Body of pancreas (tissue), 4 donors: ENCODE measurements around the gene IFT57.

Source experiments
- POLR2A ChIP-seq, 3 donors: fragments of 450-650 bp; IDR thresholded peaks; one replicate each; pipeline ENCODE4 v1.6.1; 2016; ENCODE audit warnings: antibody characterized with exemption in 3 of 3, mild to moderate bottlenecking in 2 of 3
- TF ChIP-seq, protein P1 (sequence below), 7 experiments: fragments of 450-650 bp in 4 of 7; fragments of 200-600 bp in 3 of 7; sonication (generic) in 3 of 7; IDR thresholded peaks; one replicate each; pipeline ENCODE4 v1.5.1; 2016 to 2019; ENCODE audit warnings: antibody characterized with exemption in 7 of 7

DNA sequence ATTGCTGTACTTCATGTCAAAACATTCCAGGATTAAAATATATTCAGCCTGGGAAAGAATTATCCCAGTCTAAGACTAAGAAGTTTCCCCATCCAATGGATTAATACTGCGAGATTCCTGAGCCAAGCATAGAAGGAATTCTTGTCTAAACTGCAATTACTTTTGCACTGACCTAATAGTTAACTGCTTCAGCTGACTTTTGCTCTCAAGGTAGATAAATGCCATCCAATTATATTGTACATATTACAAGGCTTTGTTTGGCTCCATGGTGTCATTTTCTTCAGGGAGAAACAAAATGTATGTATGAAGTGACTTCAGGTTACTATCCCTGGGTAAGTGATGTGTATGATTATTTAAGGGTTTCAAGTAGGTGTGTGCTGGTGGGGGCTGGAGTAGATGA, 6.1 kb upstream of the IFT57 start:
- TF ChIP-seq, protein P1, sequence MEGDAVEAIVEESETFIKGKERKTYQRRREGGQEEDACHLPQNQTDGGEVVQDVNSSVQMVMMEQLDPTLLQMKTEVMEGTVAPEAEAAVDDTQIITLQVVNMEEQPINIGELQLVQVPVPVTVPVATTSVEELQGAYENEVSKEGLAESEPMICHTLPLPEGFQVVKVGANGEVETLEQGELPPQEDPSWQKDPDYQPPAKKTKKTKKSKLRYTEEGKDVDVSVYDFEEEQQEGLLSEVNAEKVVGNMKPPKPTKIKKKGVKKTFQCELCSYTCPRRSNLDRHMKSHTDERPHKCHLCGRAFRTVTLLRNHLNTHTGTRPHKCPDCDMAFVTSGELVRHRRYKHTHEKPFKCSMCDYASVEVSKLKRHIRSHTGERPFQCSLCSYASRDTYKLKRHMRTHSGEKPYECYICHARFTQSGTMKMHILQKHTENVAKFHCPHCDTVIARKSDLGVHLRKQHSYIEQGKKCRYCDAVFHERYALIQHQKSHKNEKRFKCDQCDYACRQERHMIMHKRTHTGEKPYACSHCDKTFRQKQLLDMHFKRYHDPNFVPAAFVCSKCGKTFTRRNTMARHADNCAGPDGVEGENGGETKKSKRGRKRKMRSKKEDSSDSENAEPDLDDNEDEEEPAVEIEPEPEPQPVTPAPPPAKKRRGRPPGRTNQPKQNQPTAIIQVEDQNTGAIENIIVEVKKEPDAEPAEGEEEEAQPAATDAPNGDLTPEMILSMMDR (IDR thresholded peaks at IDR 0.05): no peak
- TF ChIP-seq POLR2A (IDR thresholded peaks at IDR 0.05): no peak
